GDM1 (cell line): Measurements from ENCODE around the gene CDH13.

Experiments
- DNase-seq: peaks from one replicate; lab custom pipeline; 2025; lab: John Stamatoyannopoulos, UW

Gene CDH13

GRCh38 chr16:82653550-82654511, 27.1 kb downstream of the CDH13 start:
- no peak for DNase-seq

- DNase-seq, result no peak
Observed at GRCh38 chr16:82655072-82655714, 28.4 kb downstream of the CDH13 start.

GRCh38 chr16:82655720-82656490, 29.1 kb downstream of the CDH13 start:
- DNase-seq, result no peak

- no peak for DNase-seq
Observed at GRCh38 chr16:82657239-82657638, 30.5 kb downstream of the CDH13 start.

- no peak for DNase-seq
Observed at GRCh38 chr16:82657786-82658185, 31.0 kb downstream of the CDH13 start.

- no peak for DNase-seq
Observed at GRCh38 chr16:82658796-82659195, 32.0 kb downstream of the CDH13 start.

GRCh38 chr16:82660075-82660645, 33.4 kb downstream of the CDH13 start:
- DNase-seq, result no peak

GRCh38 chr16:82660966-82661365, 34.2 kb downstream of the CDH13 start:
- DNase-seq, result no peak

- no peak for DNase-seq
Observed at GRCh38 chr16:82664181-82664580, 37.4 kb downstream of the CDH13 start.

GRCh38 chr16:82665025-82665424, 38.3 kb downstream of the CDH13 start:
- DNase-seq, result no peak

GRCh38 chr16:82667437-82667836, 40.7 kb downstream of the CDH13 start:
- DNase-seq, result no peak

GRCh38 chr16:82668094-82668493, 41.3 kb downstream of the CDH13 start:
- DNase-seq, result no peak

GRCh38 chr16:82671741-82672140, 45.0 kb downstream of the CDH13 start:
- DNase-seq, result no peak

- DNase-seq, result no peak
Observed at GRCh38 chr16:82672676-82673075, 45.9 kb downstream of the CDH13 start.

GRCh38 chr16:82675300-82675699, 48.5 kb downstream of the CDH13 start:
- no peak for DNase-seq

- DNase-seq, result no peak
Observed at GRCh38 chr16:82681592-82681991, 54.8 kb downstream of the CDH13 start.

- no peak for DNase-seq
Observed at GRCh38 chr16:82682767-82683166, 56.0 kb downstream of the CDH13 start.

GRCh38 chr16:82684256-82684655, 57.5 kb downstream of the CDH13 start:
- no peak for DNase-seq

GRCh38 chr16:82685526-82685925, 58.8 kb downstream of the CDH13 start:
- no peak for DNase-seq

- DNase-seq, result no peak
Observed at GRCh38 chr16:82694239-82694874, 67.6 kb downstream of the CDH13 start.

GRCh38 chr16:82695806-82696205, 69.0 kb downstream of the CDH13 start:
- no peak for DNase-seq

- DNase-seq, result no peak
Observed at GRCh38 chr16:82699260-82699659, 72.5 kb downstream of the CDH13 start.
